ENCODE results near the gene CHD9NB. TPM values are rescaled to one million over a fixed set of nuclear protein-coding genes. Genes with fewer than 3 reads are reported as not detected.
"Not testable (repeated sequence)": the region's sequence is repeated elsewhere in the genome, so short reads cannot be mapped to it uniquely, and the experiment has no call there.

CHD9NB gene
- total RNA-seq, 1 donor from 2014 or later = 0.26 TPM

DNA sequence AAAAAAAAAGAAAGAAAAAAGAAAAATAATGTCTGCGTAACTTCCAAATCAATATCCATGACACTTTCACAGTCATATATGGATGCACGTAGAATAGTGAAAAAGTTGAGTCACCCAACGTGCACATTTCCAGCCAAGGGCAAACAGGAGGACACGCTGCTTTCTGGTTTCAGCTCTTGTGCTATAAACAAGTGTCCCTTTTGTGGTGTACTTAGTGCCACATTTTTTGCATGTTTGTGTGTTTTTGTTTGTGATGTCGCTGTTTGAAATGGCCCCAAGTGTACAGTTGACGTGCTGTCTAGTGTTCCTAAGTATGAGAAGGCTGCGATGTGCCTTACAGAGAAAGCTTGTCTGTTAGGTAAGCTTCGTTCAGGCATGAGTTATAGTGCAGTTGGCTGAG lies 5.0 kb upstream of the CHD9NB start:
- TF ChIP-seq, protein P1, sequence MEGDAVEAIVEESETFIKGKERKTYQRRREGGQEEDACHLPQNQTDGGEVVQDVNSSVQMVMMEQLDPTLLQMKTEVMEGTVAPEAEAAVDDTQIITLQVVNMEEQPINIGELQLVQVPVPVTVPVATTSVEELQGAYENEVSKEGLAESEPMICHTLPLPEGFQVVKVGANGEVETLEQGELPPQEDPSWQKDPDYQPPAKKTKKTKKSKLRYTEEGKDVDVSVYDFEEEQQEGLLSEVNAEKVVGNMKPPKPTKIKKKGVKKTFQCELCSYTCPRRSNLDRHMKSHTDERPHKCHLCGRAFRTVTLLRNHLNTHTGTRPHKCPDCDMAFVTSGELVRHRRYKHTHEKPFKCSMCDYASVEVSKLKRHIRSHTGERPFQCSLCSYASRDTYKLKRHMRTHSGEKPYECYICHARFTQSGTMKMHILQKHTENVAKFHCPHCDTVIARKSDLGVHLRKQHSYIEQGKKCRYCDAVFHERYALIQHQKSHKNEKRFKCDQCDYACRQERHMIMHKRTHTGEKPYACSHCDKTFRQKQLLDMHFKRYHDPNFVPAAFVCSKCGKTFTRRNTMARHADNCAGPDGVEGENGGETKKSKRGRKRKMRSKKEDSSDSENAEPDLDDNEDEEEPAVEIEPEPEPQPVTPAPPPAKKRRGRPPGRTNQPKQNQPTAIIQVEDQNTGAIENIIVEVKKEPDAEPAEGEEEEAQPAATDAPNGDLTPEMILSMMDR (IDR thresholded peaks at IDR 0.05; ENCODE audit: insufficient read depth, low read length, severe bottlenecking) = no peak
- Histone ChIP-seq H3K4me3 (ENCODE audit: low read depth, low read length) (no peak overlapping the region), H3K36me3 (ENCODE audit: control insufficient read depth, insufficient read depth, low read length) (no peaks in the 10 kb centered on the region), H3K27me3 (ENCODE audit: control insufficient read depth, insufficient read depth, low read length) (no peaks in the 10 kb centered on the region)
- DNase-seq (ENCODE audit: low read depth) (no peak), FAIRE-seq (no peak)

DNA sequence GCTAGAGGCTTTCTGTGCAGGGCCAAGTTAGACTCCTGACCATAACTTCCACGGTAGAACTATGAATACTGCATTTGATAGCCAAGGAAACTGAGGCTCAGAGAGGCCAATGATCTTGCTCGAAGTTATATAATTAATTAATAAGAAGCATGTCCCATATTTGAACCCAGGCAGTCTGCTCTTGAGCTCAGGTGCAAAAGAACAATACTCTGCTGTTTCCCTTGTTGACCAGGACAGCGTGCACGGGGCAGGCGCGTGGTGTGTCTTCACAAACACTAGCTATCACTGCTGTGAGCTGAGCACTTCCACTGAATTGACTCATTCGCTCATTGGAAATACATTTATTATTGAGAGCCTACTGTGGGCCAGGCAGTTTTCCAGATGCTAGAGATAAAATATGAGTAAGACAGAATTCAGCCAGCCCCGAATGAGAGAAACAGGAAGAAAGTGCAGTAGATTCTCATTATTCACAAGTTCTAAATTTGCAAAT lies 3.7 kb upstream of the CHD9NB start:
- H3K27me3 ChIP-seq (ENCODE audit: control insufficient read depth, insufficient read depth, low read length) = no peaks in the 10 kb centered on the region
- H3K36me3 ChIP-seq (ENCODE audit: control insufficient read depth, insufficient read depth, low read length) = no peaks in the 10 kb centered on the region
- TF ChIP-seq, protein P1 (IDR thresholded peaks at IDR 0.05; ENCODE audit: insufficient read depth, low read length, severe bottlenecking) = no peak
- FAIRE-seq (no peak), DNase-seq (ENCODE audit: low read depth) (no peak)
- H3K4me3 ChIP-seq (ENCODE audit: low read depth, low read length) = no peak overlapping the region

DNA sequence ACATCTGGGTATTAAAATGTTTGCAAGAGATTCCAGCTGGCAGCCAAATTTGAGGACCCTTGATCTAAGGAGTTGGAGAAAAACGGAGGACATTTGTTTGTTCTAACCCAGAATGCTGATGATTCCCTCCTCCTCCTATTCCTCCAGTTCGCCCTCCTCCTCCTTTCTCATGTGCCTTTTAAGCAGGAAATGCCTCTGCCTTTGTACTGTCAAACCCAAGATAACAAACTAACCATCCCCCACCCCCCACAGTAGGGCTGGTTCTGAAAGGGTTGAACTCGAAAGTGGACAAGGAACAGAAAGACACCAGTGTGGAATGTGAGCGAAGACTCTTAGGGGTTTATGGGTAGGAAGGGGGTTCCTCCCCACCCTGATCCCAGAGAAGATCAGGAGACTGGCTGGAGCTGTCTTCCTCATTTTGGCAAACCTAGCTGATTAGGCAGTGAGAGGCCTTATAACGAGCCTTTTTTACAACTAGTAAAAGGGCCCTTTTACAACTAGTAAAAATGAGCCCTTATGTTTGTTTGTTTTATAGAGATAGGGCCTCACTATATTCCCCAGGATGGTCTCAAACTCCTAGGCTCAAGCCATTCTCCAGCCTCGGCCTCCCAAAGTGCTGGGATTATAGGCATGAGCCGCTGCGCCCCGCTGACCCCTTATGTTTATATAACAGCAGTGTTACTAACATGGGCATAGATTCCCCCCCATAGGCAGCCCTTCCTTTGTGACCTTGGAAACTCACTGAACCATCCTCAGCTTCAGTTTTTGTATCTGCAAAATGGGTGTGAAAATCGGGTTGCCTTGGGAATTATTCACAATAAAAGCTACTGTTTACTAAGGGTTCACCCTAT lies 3.1 kb upstream of the CHD9NB start:
- DNase-seq (ENCODE audit: low read depth) = no peak
- Histone ChIP-seq H3K27me3 (ENCODE audit: control insufficient read depth, insufficient read depth, low read length) (no peaks in the 10 kb centered on the region), H3K36me3 (ENCODE audit: control insufficient read depth, insufficient read depth, low read length) (no peaks in the 10 kb centered on the region), H3K4me3 (ENCODE audit: low read depth, low read length) (peak overlapping the region; percentile 54)
- no peak for FAIRE-seq
- TF ChIP-seq, protein P1 (IDR thresholded peaks at IDR 0.05; ENCODE audit: insufficient read depth, low read length, severe bottlenecking) = no peak

DNA sequence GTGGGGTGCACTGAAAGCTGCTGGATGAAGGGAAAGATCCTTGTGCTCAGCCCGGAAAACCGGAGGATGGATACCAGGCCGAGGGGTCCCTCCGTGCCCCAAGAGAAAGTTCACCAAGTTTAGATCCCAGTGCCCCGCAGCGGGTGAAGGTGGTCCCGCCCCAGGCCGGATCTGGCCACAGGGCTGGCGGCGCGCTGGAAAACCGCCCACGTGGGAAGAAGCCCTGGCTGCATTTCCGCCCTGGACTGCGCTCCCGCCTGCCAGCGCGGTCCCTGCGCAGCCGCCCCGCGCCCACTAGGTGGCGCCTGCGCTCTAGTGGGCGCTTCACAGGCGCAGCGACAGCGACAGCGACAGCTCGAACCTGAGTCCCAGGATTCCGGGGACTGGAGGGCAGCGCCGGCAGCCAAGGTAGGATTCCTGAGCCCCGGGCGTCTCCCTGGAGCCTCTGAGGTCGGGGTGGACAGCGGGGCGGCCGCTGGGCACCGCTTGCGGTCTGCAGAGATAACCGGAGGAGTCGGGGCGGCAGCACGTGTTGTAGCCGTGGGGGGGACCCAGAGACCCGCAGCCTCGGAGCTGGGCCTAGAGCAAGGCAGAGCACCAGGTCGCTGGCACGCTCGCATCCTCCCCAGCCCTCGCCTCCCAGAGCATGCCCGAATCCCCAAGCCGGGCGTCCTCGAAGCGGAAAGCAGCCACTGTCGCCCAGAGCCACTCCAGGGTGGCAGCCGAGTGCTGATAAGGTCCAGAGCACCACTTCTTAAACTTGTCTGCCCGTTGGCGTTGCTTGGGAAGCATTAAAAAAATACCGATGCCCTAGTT lies 2.2 kb upstream of the CHD9NB start, which contains the start of gene CHD9:
Gene CHD9 (plus strand): TSS at position 322 of the 816 bp plus-strand sequence. CDS start 101,099 bp downstream, outside the sequence.
- Histone ChIP-seq H3K27me3 (ENCODE audit: control insufficient read depth, insufficient read depth, low read length) (no peaks in the 10 kb centered on the region), H3K36me3 (ENCODE audit: control insufficient read depth, insufficient read depth, low read length) (no peaks in the 10 kb centered on the region), H3K4me3 (ENCODE audit: low read depth, low read length) (peak within 1 kb of the TSS; percentile 54)
- DNase-seq (ENCODE audit: low read depth) (peak; percentile 52), FAIRE-seq (no peak)
- TF ChIP-seq, protein P1 (IDR thresholded peaks at IDR 0.05; ENCODE audit: insufficient read depth, low read length, severe bottlenecking) = peak; percentile 100

DNA sequence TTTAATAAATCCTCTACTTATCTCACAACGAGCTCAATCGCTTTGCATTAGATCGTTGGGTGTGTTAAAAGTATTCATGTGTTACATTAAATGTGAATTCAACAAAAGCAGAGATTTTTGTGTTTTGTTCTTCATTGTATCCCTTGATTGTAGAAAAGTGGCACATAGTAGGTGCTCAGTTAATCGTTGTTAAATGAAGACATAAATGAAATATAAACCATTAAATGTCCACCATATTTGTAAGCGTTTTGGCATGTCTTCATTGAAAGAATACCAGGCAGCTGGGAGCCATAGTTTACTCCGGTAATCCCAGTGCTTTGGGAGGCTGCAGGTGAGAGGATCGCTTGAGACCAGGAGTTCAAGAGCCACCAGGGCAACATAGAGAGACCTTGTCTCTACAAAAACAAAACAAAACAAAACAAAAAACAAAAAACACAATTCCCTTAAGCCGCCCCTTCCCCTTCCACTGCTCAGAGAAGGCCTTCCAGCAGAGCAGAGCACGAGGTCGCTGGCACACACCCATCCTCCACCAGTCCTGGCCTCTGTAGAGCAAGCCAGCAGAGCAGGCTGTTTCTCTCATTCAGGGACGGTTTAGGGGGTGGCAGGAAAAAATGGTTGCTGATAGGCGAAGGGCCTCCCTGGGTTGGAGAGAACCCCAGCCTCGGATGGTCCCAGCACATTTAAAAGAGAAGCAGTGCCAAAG lies 1.4 kb upstream of the CHD9NB start:
- TF ChIP-seq, protein P1 (IDR thresholded peaks at IDR 0.05; ENCODE audit: insufficient read depth, low read length, severe bottlenecking) = no peak

DNA sequence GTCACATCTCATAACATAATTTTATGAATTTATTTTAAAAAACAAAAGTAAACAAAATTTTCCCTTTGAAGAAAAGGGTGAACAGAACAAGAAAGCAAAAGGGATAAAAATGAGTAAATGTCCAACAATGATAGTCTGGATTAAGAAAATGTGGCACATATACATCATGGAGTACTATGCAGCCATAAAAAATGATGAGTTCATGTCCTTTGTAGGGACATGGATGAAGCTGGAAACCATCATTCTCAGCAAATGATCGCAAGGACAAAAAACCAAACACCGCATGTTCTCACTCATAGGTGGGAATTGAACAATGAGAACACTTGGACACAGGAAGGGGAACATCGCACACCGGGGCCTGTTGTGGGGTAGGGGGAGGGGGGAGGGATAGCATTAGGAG lies 1.4 kb downstream of the CHD9NB start:
- H3K36me3 ChIP-seq (ENCODE audit: control insufficient read depth, insufficient read depth, low read length); FAIRE-seq: not testable (repeated sequence)

More for the DNA sequence above, 1.4 kb upstream of the CHD9NB start:
- DNase-seq (ENCODE audit: low read depth) (no peak), FAIRE-seq (no peak)
- Histone ChIP-seq H3K36me3 (ENCODE audit: control insufficient read depth, insufficient read depth, low read length) (no peaks in the 10 kb centered on the region), H3K4me3 (ENCODE audit: low read depth, low read length) (peak overlapping the region; percentile 54), H3K27me3 (ENCODE audit: control insufficient read depth, insufficient read depth, low read length) (no peaks in the 10 kb centered on the region)

More for the DNA sequence above, 1.4 kb downstream of the CHD9NB start:
- DNase-seq (ENCODE audit: low read depth); H3K27me3 ChIP-seq (ENCODE audit: control insufficient read depth, insufficient read depth, low read length); H3K4me3 ChIP-seq (ENCODE audit: low read depth, low read length): not testable (repeated sequence)

Data from bronchial epithelial cell (primary cell).